GM21515 (cell line): ENCODE measurements around the gene GPR55.
"Not testable (repeated sequence)": the region's sequence is repeated elsewhere in the genome, so short reads cannot be mapped to it uniquely, and the experiment has no call there.

ENCODE experiments used
- ATAC-seq: cut with Tn5 transposase; IDR thresholded peaks from one replicate; pipeline ENCODE4 v1.9.1; 2021; ENCODE audit not compliant: unreplicated experiment

GPR55 gene

GRCh38 chr2:230951396-230951795 lies 26.4 kb upstream of the GPR55 start:
- no peak for ATAC-seq

- no peak for ATAC-seq
Measured at GRCh38 chr2:230950874-230951339, 25.9 kb upstream of the GPR55 start.

GRCh38 chr2:230949966-230950873 lies 25.2 kb upstream of the GPR55 start:
- ATAC-seq: peak; percentile 53

- peak; percentile 29 for ATAC-seq
Measured at GRCh38 chr2:230947908-230948365, 22.9 kb upstream of the GPR55 start.

GRCh38 chr2:230947235-230947576 lies 22.2 kb upstream of the GPR55 start:
- no peak for ATAC-seq

GRCh38 chr2:230946429-230947234 lies 21.6 kb upstream of the GPR55 start:
- ATAC-seq: no peak

GRCh38 chr2:230944757-230945372 lies 19.8 kb upstream of the GPR55 start:
- no peak for ATAC-seq

GRCh38 chr2:230944123-230944653 lies 19.1 kb upstream of the GPR55 start:
- ATAC-seq: peak; percentile 41

- peak; percentile 63 for ATAC-seq
Measured at GRCh38 chr2:230942920-230943896, 18.2 kb upstream of the GPR55 start.

- no peak for ATAC-seq
Measured at GRCh38 chr2:230942371-230942770, 17.3 kb upstream of the GPR55 start.

GRCh38 chr2:230941202-230942180 lies 16.4 kb upstream of the GPR55 start:
- ATAC-seq: no peak

- ATAC-seq: no peak
Measured at GRCh38 chr2:230940471-230940815, 15.4 kb upstream of the GPR55 start.

- no peak for ATAC-seq
Measured at GRCh38 chr2:230939691-230940470, 14.8 kb upstream of the GPR55 start.

- no peak for ATAC-seq
Measured at GRCh38 chr2:230939066-230939591, 14.1 kb upstream of the GPR55 start.

- no peak for ATAC-seq
Measured at GRCh38 chr2:230938516-230939065, 13.5 kb upstream of the GPR55 start.

GRCh38 chr2:230938098-230938497 lies 13.1 kb upstream of the GPR55 start:
- ATAC-seq: no peak

- ATAC-seq: no peak
Measured at GRCh38 chr2:230937362-230937761, 12.3 kb upstream of the GPR55 start.

- not testable (repeated sequence) for ATAC-seq
Measured at GRCh38 chr2:230936243-230936642, 11.2 kb upstream of the GPR55 start.
